NT2/D1 (cell line): Measurements from ENCODE around the gene RRN3.
"Not testable (repeated sequence)": the region's sequence is repeated elsewhere in the genome, so short reads cannot be mapped to it uniquely, and the experiment has no call there.

Experiments used
- YY1 ChIP-seq: IDR thresholded peaks from 2 replicates; pipeline ENCODE4 v1.6.1; 2011; ENCODE audit not compliant: insufficient read length, insufficient read depth
- ZNF274 ChIP-seq: IDR thresholded peaks from 2 replicates; pipeline ENCODE4 v1.6.1; 2011; ENCODE audit warnings: mild to moderate bottlenecking, low read depth, low read length

DNA sequence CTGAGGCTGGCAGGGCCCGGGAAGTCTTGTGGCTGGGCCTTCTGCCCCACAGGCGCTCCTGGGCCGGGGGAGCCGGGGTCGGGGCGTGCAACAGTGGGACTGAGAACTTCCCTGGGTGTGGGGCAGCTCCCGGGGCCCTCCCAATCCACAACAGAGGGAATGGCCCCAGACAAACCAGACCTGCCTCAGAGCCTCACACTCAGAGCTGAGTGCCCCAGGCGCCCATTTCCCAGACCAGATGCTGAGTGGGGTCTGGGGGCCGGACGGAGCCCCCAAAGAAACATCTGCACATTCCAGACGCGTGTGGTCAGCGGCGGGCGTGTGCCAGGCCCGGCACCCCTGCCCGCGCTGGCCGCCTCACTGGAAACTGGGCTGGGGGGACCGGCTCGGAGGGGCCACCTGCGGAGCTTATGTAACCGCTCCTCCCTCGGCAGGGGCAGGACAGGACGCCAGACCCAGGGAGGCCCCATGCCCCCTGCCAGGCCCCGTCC lies 49.6 kb upstream of the RRN3 start:
- not testable (repeated sequence) for TF ChIP-seq ZNF274, YY1
